Measurements from ENCODE around the gene REPIN1.

The REPIN1 gene

DNA sequence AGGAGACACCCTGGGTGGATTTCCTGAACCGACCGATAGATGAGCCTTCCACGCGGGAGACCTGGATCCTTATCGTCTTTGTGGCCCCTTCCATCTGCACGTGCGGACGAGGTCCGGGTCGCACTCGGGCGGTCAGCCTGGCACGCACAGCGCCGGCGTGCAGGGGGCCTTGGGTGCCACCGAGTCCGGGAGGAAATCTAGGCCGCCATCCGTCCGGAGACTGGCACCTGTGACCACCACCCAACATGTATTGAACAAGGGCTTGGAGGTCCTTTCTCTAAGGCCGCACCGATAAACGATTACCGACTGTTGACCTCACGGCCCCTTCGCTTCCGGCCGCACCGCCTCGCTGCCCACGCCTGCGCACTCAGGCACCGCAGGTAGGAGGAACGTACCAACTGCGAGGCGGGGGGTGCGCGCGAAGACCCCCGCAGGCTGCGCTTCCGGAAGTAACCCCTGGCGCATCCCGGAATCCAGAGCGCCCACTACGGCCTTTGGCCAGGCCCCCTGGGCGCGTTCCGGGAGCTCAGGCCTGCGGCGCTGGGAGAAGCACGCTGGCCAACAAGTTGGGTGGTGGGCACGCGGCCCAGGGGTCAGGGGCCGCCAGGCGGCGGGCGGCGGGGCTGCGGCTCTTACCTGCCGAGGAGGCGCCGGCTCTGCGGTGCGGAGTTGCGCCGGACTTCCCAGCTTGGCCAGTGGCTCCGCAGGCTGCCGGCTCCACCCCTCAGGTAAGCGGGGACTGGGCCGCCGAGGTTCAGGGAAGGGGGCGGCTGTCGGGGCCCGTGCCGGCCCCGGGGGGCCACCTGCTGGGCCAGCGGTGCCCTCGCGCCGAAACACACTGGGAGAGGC lies 45.6 kb upstream of the REPIN1 start, which contains the start of the genes ACTR3C and LRRC61 (continued):
- TF ChIP-seq ZNF18 (tag by site-specific recombination; IDR thresholded peaks at IDR 0.05) (no peak), ZNF623 (tag by site-specific recombination; IDR thresholded peaks at IDR 0.05) (no peak), ZNF792 (tag by site-specific recombination; IDR thresholded peaks at IDR 0.05) (no peak), ZNF785 (tag by site-specific recombination; IDR thresholded peaks at IDR 0.05) (no peak), ZNF596 (tag by site-specific recombination; IDR thresholded peaks at IDR 0.05) (no peak), KLF1 (tag by site-specific recombination; IDR thresholded peaks at IDR 0.05) (no peak), ZNF391 (tag by site-specific recombination; IDR thresholded peaks at IDR 0.05; ENCODE audit: borderline replicate concordance, low read depth) (no peak), ZNF362 (tag by site-specific recombination; IDR thresholded peaks at IDR 0.05) (no peak), WT1 (tag by site-specific recombination; IDR thresholded peaks at IDR 0.05) (peak; percentile 32; the same call in 1 of the 2 replicates), PRDM1 (tag by site-specific recombination; IDR thresholded peaks at IDR 0.05) (no peak), ZNF404 (tag by site-specific recombination; IDR thresholded peaks at IDR 0.05) (no peak), KLF10 (tag by site-specific recombination; IDR thresholded peaks at IDR 0.05) (peak; percentile 40; the same call in 1 of the 2 replicates), TCF7L2 (IDR thresholded peaks at IDR 0.05; ENCODE audit: borderline replicate concordance, low read depth, low read length) (peak; percentile 35; the same call in 1 of the 2 replicates), ZNF510 (tag by site-specific recombination; IDR thresholded peaks at IDR 0.05; ENCODE audit: insufficient replicate concordance) (no peak), GFI1B (tag by site-specific recombination; IDR thresholded peaks at IDR 0.05) (no peak), ZNF223 (tag by site-specific recombination; IDR thresholded peaks at IDR 0.05) (no peak), HOXA7 (CRISPR knock-in tag; IDR thresholded peaks at IDR 0.05; ENCODE audit: borderline replicate concordance) (no peak), ZNF433 (tag by site-specific recombination; IDR thresholded peaks at IDR 0.05; ENCODE audit: low read depth) (no peak), ZNF114 (tag by site-specific recombination; IDR thresholded peaks at IDR 0.05) (no peak), ZNF777 (tag by site-specific recombination; IDR thresholded peaks at IDR 0.05; ENCODE audit: borderline replicate concordance) (no peak), REPIN1 (tag by site-specific recombination; IDR thresholded peaks at IDR 0.05; ENCODE audit: low read depth) (no peak; the same call in 1 of the 2 replicates), ZNF148 (tag by site-specific recombination; IDR thresholded peaks at IDR 0.05; ENCODE audit: borderline replicate concordance) (no peak), PRDM10 (tag by site-specific recombination; IDR thresholded peaks at IDR 0.05) (peak; percentile 98), ZNF112 (tag by site-specific recombination; IDR thresholded peaks at IDR 0.05) (no peak), ZNF37A (tag by site-specific recombination; IDR thresholded peaks at IDR 0.05) (no peak)
- TF ChIP-seq, protein P1, sequence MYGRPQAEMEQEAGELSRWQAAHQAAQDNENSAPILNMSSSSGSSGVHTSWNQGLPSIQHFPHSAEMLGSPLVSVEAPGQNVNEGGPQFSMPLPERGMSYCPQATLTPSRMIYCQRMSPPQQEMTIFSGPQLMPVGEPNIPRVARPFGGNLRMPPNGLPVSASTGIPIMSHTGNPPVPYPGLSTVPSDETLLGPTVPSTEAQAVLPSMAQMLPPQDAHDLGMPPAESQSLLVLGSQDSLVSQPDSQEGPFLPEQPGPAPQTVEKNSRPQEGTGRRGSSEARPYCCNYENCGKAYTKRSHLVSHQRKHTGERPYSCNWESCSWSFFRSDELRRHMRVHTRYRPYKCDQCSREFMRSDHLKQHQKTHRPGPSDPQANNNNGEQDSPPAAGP (tag by site-specific recombination; IDR thresholded peaks at IDR 0.05) = peak; percentile 78; the same call in 1 of the 2 replicates
- TF ChIP-seq, protein P2, sequence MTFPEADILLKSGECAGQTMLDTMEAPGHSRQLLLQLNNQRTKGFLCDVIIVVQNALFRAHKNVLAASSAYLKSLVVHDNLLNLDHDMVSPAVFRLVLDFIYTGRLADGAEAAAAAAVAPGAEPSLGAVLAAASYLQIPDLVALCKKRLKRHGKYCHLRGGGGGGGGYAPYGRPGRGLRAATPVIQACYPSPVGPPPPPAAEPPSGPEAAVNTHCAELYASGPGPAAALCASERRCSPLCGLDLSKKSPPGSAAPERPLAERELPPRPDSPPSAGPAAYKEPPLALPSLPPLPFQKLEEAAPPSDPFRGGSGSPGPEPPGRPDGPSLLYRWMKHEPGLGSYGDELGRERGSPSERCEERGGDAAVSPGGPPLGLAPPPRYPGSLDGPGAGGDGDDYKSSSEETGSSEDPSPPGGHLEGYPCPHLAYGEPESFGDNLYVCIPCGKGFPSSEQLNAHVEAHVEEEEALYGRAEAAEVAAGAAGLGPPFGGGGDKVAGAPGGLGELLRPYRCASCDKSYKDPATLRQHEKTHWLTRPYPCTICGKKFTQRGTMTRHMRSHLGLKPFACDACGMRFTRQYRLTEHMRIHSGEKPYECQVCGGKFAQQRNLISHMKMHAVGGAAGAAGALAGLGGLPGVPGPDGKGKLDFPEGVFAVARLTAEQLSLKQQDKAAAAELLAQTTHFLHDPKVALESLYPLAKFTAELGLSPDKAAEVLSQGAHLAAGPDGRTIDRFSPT (tag by site-specific recombination; IDR thresholded peaks at IDR 0.05) = peak; percentile 61; the same call in 1 of the 2 replicates
